Right atrium auricular region (tissue), 2 donors: Measurements from ENCODE around the gene ARFRP1. TPM values are rescaled to one million over a fixed set of nuclear protein-coding genes. Genes with fewer than 3 reads are reported as not detected.
"Not testable (repeated sequence)": the region's sequence is repeated elsewhere in the genome, so short reads cannot be mapped to it uniquely, and the experiment has no call there.

ENCODE experiments used
- DNase-seq: peaks from one replicate; pipeline ENCODE4 v3.0.0-alpha.2; 2019; ENCODE audit warnings: low spot score
- H3K27ac ChIP-seq, 2 donors: fragments of 200-600 bp; sonication (generic); 1 replicate in 1 of 2; 2 replicates in 1 of 2; pipeline ENCODE4 v1.5.1; 2016 to 2019
- H3K27me3 ChIP-seq, 2 donors: fragments of 200-600 bp; sonication (generic); one replicate each; pipeline versions ENCODE4 v1.5.1 to v1.6.0; 2017 to 2019
- H3K36me3 ChIP-seq: fragments of 200-600 bp; sonication (generic); one replicate; pipeline ENCODE4 v1.5.1; 2016
- H3K4me1 ChIP-seq, 2 donors: fragments of 200-600 bp; sonication (generic); one replicate each; pipeline versions ENCODE4 v1.5.1 to v1.6.0; 2017 to 2019
- H3K4me3 ChIP-seq, 2 donors: fragments of 200-600 bp; sonication (generic); 1 replicate in 1 of 2; 2 replicates in 1 of 2; pipeline ENCODE4 v1.5.1; 2017 to 2019; ENCODE audit warnings: mild to moderate bottlenecking in 1 of 2, moderate library complexity in 1 of 2
- H3K9me3 ChIP-seq, 2 donors: fragments of 200-600 bp; sonication (generic); one replicate each; pipeline ENCODE4 v1.5.1; 2019
- total RNA-seq, 2 donors: library from RNA; depleted of rRNA; stranded (reverse); fragments of >200 nt; gene quantifications; one replicate each; pipeline ENCODE4 v1.1.0, GENCODE V29; 2016
- TF ChIP-seq, protein P1 (sequence below), 2 donors: fragments of 200-600 bp; sonication (generic); IDR thresholded peaks; one replicate each; pipeline ENCODE4 v1.5.1; 2019; ENCODE audit warnings: antibody characterized with exemption in 2 of 2

The ARFRP1 gene
- total RNA-seq, 2 donors from 2014 or later = 33.5 to 39.4 TPM

DNA sequence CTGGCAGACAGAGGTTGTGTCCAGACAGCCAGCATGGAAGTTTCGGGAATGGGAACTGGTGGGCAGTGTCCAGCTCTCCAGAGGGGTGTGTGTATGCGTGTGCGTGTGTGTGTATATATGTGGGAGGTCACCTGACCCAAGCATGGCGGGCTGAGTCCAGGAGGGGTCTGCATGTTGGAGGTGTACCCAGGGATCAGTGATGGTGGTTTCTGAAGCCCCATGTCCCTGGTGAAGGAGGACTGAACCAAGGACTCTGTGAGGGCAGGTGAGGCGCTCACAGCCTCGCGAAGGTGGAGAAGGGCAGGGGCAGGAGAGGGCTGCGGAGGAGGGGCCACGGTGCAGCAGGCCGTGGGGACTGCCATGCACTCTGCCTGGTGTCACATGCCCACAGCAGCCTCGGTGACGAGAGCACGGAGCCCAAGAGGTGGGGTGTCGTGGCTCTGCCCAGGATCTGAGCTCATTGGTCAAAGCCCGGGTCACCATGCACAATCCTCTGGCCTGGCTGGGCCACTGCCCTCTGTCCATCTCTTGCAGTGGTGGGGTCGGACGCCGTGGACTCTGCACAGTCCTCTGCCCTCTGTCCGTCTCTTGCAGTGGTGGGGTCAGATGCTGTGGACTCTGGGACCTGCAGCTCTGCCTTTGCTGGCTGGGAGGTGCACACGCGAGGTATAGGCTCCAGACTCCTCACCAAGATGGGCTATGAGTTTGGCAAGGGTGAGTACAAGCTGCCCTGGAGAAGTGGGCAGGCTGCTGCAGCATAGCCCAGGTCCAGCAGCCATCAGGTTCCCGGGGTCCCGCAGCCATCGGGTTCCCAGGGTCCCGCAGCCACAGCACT is 26.6 kb upstream of the ARFRP1 start:
- H3K27ac ChIP-seq = no peak overlapping the region
- no peak for DNase-seq
- no peaks in the 10 kb centered on the region for H3K9me3 ChIP-seq
- peaks cover 0 to 21% of the 10 kb centered on the region in 2 donors for H3K4me1 ChIP-seq
- TF ChIP-seq, protein P1, sequence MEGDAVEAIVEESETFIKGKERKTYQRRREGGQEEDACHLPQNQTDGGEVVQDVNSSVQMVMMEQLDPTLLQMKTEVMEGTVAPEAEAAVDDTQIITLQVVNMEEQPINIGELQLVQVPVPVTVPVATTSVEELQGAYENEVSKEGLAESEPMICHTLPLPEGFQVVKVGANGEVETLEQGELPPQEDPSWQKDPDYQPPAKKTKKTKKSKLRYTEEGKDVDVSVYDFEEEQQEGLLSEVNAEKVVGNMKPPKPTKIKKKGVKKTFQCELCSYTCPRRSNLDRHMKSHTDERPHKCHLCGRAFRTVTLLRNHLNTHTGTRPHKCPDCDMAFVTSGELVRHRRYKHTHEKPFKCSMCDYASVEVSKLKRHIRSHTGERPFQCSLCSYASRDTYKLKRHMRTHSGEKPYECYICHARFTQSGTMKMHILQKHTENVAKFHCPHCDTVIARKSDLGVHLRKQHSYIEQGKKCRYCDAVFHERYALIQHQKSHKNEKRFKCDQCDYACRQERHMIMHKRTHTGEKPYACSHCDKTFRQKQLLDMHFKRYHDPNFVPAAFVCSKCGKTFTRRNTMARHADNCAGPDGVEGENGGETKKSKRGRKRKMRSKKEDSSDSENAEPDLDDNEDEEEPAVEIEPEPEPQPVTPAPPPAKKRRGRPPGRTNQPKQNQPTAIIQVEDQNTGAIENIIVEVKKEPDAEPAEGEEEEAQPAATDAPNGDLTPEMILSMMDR (IDR thresholded peaks at IDR 0.05) = no peak
- H3K36me3 ChIP-seq = peaks cover 28% of the 10 kb centered on the region
- H3K27me3 ChIP-seq = no peaks in the 10 kb centered on the region
- no peak overlapping the region for H3K4me3 ChIP-seq

DNA sequence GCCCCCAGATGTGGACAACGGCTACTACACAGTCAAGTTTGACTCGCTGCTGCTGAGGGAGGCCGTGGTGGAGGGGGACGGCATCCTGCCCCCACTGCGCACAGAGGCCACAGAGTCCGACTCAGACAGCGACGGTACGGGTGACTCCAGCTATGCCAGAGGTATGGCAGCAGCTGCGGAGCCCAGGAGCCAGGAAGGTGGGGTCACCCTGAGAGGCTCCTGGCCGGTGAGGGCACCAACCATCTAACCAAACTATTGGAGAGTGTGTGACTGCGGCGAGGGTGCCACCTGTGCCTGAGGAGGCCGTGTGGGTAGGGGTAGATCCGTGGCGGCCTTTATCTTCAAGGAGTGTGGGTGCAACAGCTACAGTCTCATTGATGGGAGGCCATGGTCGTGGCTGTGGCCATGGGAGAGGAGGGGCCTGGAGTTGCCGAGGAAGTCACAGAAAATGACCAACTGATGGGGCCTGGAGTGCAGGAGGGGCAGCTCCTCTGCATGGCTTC is 25.9 kb upstream of the ARFRP1 start:
- Histone ChIP-seq H3K27me3 (no peaks in the 10 kb centered on the region), H3K9me3 (no peaks in the 10 kb centered on the region), H3K27ac (no peak overlapping the region), H3K36me3 (peaks cover 28% of the 10 kb centered on the region), H3K4me1 (peaks cover 0 to 15% of the 10 kb centered on the region in 2 donors), H3K4me3 (no peak overlapping the region)
- TF ChIP-seq, protein P1 (IDR thresholded peaks at IDR 0.05) = no peak
- DNase-seq = no peak

DNA sequence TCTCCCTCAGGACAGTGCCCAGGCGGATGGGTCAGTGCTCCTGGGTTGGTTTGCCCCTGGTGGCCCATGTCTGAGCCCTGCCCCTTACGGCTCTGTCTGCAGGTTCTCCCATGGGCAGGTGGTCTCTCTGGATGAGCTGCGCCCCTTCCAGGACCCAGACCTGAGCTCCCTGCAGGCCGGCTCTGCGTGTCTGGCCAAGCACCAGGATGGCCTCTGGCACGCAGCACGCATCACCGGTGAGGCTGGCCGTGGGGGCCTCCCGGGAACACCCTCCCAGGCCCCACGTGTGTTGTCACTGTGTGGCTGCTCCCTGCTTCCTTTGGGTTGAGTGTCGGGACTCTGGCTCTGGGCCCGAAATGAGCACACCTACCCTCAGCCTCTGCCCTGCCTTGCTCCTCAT is 25.3 kb upstream of the ARFRP1 start:
- Histone ChIP-seq H3K36me3 (peaks cover 28% of the 10 kb centered on the region), H3K4me1 (peaks cover 0 to 10% of the 10 kb centered on the region in 2 donors), H3K9me3 (no peaks in the 10 kb centered on the region), H3K4me3 (no peak overlapping the region), H3K27me3 (no peaks in the 10 kb centered on the region), H3K27ac (no peak overlapping the region)
- TF ChIP-seq, protein P1 (IDR thresholded peaks at IDR 0.05) = no peak
- no peak for DNase-seq

DNA sequence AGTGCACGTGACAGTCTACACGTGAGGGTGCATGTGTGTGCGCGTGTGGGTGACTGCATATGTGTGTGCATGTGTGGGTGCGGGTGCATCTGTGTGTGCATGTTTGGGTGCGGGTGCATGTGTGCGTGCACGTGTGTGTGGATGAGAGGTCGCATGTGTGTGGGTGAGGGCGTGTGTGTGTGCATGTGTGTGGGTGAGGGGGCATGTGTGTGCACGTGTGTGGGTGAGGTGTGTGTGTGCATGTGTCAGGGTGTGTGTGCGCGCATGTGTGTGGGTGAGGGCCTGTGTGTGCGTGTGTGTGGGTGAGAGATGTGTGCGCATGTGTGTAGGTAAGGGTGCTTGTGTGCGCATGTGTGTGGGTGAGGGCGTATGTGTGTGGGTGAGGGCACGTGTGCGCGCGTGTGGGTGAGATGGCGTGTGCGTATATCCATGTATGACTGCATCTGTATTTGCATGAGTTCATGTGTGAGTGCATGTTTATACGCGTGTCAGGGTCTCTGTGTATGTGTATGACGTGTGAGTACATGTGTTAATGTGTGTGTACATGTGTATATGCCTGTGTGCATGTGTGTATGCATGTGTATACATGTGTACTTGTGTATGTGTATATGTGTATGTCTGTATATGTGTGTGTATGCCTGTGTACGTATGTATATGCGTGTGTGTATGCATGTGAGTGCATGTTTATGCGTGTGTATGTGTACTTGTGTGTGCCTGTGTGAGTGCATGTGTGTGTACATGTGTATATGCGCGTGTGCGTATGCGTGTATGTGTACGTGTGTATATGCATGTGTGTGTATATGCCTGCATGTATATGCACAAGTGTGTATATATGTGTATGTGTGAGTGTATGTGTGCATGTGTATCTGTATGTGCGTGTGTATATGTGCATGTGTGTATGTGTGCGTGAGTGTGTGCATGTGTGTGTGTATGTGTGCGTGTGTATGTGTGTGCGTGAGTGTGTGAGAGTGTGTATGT is 24.6 kb upstream of the ARFRP1 start:
- Histone ChIP-seq H3K4me1 (peaks cover 0 to 3% of the 10 kb centered on the region in 2 donors), H3K27ac (no peak overlapping the region), H3K36me3 (peaks cover 28% of the 10 kb centered on the region), H3K27me3 (no peaks in the 10 kb centered on the region), H3K4me3 (no peak overlapping the region), H3K9me3 (no peaks in the 10 kb centered on the region)
- TF ChIP-seq, protein P1 (IDR thresholded peaks at IDR 0.05) = no peak
- DNase-seq = no peak

DNA sequence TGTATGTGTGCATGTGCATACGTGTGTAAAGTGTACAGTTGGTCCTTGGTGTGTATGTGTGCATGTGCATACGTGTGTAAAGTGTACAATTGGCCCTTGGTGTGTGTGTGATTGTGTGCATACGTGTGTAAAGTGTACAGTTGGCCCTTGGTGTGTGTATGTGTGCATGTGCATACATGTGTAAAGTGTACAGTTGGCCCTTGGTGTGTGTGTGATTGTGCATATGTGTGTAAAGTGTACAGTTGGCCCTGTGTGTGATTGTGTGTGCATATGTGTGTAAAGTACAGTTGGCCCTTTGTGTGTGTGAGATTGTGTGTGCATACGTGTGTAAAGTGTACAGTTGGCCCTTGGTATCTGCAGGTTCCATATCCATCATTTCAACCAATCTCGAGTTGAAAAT is 23.6 kb upstream of the ARFRP1 start:
- Histone ChIP-seq H3K27ac (no peak overlapping the region), H3K27me3 (no peaks in the 10 kb centered on the region), H3K36me3 (peaks cover 28% of the 10 kb centered on the region), H3K9me3 (no peaks in the 10 kb centered on the region), H3K4me1 (no peaks in the 10 kb centered on the region), H3K4me3 (no peak overlapping the region)
- TF ChIP-seq, protein P1 (IDR thresholded peaks at IDR 0.05) = no peak
- DNase-seq = no peak

DNA sequence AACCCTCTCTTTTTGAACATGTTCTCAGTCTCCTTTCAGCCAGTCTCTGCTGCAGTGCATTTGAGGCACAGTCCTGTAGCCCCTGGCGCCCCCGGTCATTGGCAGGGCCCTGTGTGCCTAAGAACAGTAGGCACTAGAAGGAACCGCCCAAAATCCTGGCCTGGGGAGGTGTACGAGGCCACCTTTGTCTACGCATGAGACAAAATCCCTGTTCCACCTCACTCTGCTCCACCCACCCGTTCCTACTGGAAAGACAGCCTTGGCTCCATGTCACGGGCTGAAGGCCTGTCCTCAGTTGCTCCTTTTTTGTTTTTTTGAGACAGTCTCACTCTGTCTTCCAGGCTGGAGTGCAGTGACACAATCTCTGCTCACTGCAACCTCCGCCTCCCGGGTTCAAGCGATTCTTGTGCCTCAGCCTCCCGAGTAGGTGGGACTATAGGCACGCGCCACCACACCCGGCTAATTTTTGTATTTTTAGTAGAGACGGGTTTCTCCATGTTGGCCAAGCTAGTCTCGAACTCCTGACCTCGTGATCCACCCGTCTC is 22.5 kb upstream of the ARFRP1 start:
- H3K27ac ChIP-seq, DNase-seq, H3K9me3 ChIP-seq, H3K4me1 ChIP-seq, H3K4me3 ChIP-seq, H3K27me3 ChIP-seq: not testable (repeated sequence)
- H3K36me3 ChIP-seq = peaks cover 20% of the 10 kb centered on the region

DNA sequence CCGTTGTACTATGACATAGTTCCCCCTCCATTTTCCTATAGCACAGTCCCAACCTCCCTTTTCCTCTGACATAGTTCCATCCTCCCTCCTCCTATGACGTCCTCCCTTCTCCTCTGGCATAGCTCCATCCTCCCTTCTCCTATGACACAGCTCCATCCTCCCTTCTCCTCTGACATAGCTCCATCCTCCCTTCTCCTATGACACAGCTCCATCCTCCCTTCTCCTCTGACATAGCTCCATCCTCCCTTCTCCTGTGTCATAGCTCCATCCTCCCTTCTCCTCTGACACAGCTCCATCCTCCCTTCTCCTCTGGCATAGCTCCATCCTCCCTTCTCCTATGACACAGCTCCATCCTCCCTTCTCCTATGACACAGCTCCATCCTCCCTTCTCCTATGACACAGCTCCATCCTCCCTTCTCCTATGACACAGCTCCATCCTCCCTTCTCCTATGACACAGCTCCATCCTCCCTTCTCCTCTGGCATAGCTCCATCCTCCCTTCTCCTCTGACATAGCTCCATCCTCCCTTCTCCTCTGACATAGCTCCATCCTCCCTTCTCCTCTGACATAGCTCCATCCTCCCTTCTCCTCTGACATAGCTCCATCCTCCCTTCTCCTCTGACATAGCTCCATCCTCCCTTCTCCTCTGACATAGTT is 15.3 kb upstream of the ARFRP1 start:
- H3K4me1 ChIP-seq, H3K27ac ChIP-seq, H3K4me3 ChIP-seq, H3K27me3 ChIP-seq, DNase-seq: not testable (repeated sequence)
- peaks cover 0 to 25% of the 10 kb centered on the region in 2 donors for H3K9me3 ChIP-seq
- H3K36me3 ChIP-seq = peaks cover 27% of the 10 kb centered on the region
